Measurements from ENCODE around the gene C20orf144. TPM values are rescaled to one million over a fixed set of nuclear protein-coding genes. Genes with fewer than 3 reads are reported as not detected.

The C20orf144 gene
- total RNA-seq, 1 experiment from 2014 or later: not detected

GRCh38 chr20:33681288-33681687 is 19.2 kb downstream of the C20orf144 start:
- no peaks in the 10 kb centered on the region for H3K36me3 ChIP-seq (ENCODE audit: control insufficient read depth, insufficient read depth, low read length)
- no peaks in the 10 kb centered on the region for H3K9me3 ChIP-seq (ENCODE audit: control insufficient read depth, insufficient read depth, low read depth, low read length)
- ATAC-seq (no peak), DNase-seq (ENCODE audit: low read depth, low spot score) (no peak)
- intact Hi-C loops (cut with micrococcal nuclease; ENCODE audit: unreplicated experiment) (no loop called here), in situ Hi-C loops (cut with HindIII; ENCODE audit: low pct_unique_long_range_greater_than_20kb, low sequenced_read_pairs) (no loop called here)
- CTCF ChIA-PET: no interaction called here
- BruUV-seq (replicated peaks): no TSS peak
- H3K27me3 ChIP-seq (ENCODE audit: control insufficient read depth, insufficient read depth, low read length): no peaks in the 10 kb centered on the region
- POLR2A ChIA-PET: interaction anchor here (0.5 to 0.6 kb wide), 2 partner anchors 136 to 1773 kb away, joined by 3 to 8 read pairs; no protein-coding TSS in a partner anchor
- no peak overlapping the region for H3K4me3 ChIP-seq (ENCODE audit: low read depth in 2 of 2, low read length in 2 of 2)
- TF ChIP-seq POLR2AphosphoS5 (IDR thresholded peaks at IDR 0.05; ENCODE audit: low read depth, low read length) (no peak), CTCF (IDR thresholded peaks at IDR 0.05) (no peak), REST (IDR thresholded peaks at IDR 0.05; ENCODE audit: insufficient read depth in 1 of 2, low read depth in 2 of 2, low read length in 1 of 2) (no peak), TCF7L2 (IDR thresholded peaks at IDR 0.05; ENCODE audit: low read depth, low read length) (no peak), SIN3A (IDR thresholded peaks at IDR 0.05; ENCODE audit: borderline replicate concordance, insufficient read depth, low read depth, low read length) (no peak)
- peaks cover 6% of the 10 kb centered on the region for H3K4me1 ChIP-seq (ENCODE audit: control insufficient read depth, insufficient read depth, low read length)
- H3K27ac ChIP-seq (ENCODE audit: low read length): no peak overlapping the region

- intact Hi-C loops (cut with micrococcal nuclease; ENCODE audit: unreplicated experiment) (no loop called here), in situ Hi-C loops (cut with HindIII; ENCODE audit: low pct_unique_long_range_greater_than_20kb, low sequenced_read_pairs) (no loop called here)
- ATAC-seq (no peak), DNase-seq (ENCODE audit: low read depth, low spot score) (no peak)
- Histone ChIP-seq H3K36me3 (ENCODE audit: control insufficient read depth, insufficient read depth, low read length) (no peaks in the 10 kb centered on the region), H3K4me3 (ENCODE audit: low read depth in 2 of 2, low read length in 2 of 2) (no peak overlapping the region), H3K4me1 (ENCODE audit: control insufficient read depth, insufficient read depth, low read length) (peaks cover 6% of the 10 kb centered on the region), H3K27me3 (ENCODE audit: control insufficient read depth, insufficient read depth, low read length) (no peaks in the 10 kb centered on the region), H3K9me3 (ENCODE audit: control insufficient read depth, insufficient read depth, low read depth, low read length) (no peaks in the 10 kb centered on the region), H3K27ac (ENCODE audit: low read length) (no peak overlapping the region)
- CTCF ChIA-PET: no interaction called here
- POLR2A ChIA-PET: interaction anchor here (0.5 to 0.7 kb wide), 2 partner anchors 17 to 136 kb away, joined by 3 read pairs; no protein-coding TSS in a partner anchor
- BruUV-seq (replicated peaks): no TSS peak
- TF ChIP-seq TCF7L2 (IDR thresholded peaks at IDR 0.05; ENCODE audit: low read depth, low read length): no peak
- TF ChIP-seq POLR2AphosphoS5 (IDR thresholded peaks at IDR 0.05; ENCODE audit: low read depth, low read length): no peak
Measured at GRCh38 chr20:33681728-33682353, 19.7 kb downstream of the C20orf144 start.
